ENCODE data around the gene ATP5F1B.
"Not testable (repeated sequence)": the region's sequence is repeated elsewhere in the genome, so short reads cannot be mapped to it uniquely, and the experiment has no call there.

The ATP5F1B gene

GRCh38 chr12:56645717-56646446 is at the start of gene ATP5F1B:
TSS of gene ATP5F1B (minus strand) at chr12:56645984. CDS start at chr12:56645963, 21 bp downstream.
- DNase-seq (ENCODE audit: low spot score), result peak; percentile 98

- DNase-seq (ENCODE audit: low spot score), result no peak
Observed at GRCh38 chr12:56694161-56694560, 48.4 kb upstream of the ATP5F1B start.

DNA sequence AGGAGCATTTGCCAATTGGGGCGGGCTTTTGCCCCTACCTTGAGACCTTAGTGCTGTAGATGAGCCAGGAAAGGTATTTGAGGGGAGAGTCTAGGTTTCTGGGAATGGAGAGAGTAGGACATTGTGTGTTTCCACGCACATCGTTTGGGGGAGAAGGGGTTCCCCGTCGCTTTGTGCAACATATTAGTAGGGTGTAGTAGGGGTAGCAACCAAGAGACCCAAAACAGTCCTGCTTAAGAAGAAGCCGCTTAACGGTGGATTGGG is 43.0 kb upstream of the ATP5F1B start:
- DNase-seq (ENCODE audit: low spot score), result peak; percentile 24

DNA sequence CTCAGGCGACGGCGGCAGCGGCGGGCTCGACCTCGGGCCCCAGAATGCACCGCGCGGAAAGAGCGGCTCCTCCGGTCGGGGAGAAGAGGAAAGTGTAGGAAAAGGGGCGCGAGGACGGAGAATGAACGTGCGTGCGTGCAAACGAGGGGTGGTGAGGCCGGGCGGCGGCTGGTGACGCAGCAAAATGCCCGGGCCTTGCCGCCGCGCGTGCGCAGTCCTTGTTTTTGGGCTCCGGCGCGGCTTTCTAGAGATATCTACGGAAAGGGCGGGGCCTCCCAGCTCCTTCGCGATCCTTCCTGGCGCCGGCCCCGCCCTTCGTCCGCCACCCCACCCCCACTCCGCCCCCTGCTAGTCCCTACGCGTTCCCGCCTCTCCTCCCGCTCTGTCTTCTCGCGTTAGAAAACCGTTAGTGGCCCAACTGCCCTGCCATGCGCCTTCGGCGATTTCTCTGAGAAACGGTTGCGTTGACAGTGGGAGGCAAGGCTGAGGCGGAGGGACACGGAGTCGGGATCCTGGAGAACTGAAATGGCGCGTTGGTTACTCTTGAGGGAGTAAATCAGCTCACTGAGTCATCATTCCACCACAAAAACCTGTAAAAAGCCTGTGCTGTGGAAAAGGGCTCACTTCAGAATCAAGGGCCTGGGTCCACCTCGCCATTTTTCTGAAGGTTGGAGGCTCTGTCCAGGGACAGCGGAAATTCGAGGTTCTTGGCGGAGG is 42.5 kb upstream of the ATP5F1B start, which contains the start of gene PTGES3:
TSS of gene PTGES3 (minus strand) at position 156 of the 717 bp plus-strand sequence. CDS start 285 bp downstream, outside the sequence.
- DNase-seq (ENCODE audit: low spot score), result peak; percentile 98

GRCh38 chr12:56687223-56688128 is 41.7 kb upstream of the ATP5F1B start:
- DNase-seq (ENCODE audit: low spot score), result peak; percentile 51

- no peak for DNase-seq (ENCODE audit: low spot score)
Observed at GRCh38 chr12:56684745-56685359, 39.1 kb upstream of the ATP5F1B start.

- DNase-seq (ENCODE audit: low spot score), result no peak
Observed at GRCh38 chr12:56682323-56682722, 36.5 kb upstream of the ATP5F1B start.

GRCh38 chr12:56679883-56680575 is 34.2 kb upstream of the ATP5F1B start:
- DNase-seq (ENCODE audit: low spot score), result no peak

DNA sequence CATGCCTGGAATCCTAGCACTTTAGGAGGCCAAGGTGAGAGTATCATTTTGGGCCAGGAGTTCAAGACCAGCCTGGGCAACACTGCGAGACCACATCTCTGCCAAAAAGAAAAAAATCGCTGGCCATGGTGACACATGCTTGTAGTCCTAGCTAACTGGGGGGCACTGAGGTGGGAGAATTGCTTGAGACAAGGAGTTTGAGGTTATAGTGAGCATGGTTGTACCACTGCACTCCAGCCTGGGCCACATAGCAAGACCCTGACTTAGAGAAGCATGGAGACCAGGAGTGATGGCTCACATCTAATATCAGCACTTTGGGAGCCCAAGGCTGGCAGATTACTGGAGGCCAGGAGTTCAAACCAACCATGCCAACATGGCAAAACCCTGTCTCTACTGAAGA is 33.1 kb upstream of the ATP5F1B start:
- DNase-seq (ENCODE audit: low spot score), result no peak

DNA sequence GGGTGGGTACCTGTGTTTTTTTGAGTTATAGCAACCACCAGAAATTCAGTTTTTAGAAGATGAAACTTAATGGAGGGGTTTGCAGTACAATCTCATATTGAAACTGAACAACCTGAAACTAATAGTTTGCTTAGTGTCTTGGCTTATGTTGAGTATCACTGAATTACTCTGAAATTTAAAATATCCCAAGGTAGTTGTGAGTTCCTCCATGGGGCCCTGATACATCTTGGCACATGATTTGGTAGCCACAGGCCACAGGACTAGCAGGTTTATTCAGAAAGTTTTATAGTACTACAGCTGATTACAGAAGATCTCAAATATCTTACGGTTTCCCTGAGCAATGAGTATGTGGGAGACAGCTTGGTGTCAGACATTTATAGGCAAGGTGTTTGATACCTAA is 31.9 kb upstream of the ATP5F1B start:
- DNase-seq (ENCODE audit: low spot score), result no peak

DNA sequence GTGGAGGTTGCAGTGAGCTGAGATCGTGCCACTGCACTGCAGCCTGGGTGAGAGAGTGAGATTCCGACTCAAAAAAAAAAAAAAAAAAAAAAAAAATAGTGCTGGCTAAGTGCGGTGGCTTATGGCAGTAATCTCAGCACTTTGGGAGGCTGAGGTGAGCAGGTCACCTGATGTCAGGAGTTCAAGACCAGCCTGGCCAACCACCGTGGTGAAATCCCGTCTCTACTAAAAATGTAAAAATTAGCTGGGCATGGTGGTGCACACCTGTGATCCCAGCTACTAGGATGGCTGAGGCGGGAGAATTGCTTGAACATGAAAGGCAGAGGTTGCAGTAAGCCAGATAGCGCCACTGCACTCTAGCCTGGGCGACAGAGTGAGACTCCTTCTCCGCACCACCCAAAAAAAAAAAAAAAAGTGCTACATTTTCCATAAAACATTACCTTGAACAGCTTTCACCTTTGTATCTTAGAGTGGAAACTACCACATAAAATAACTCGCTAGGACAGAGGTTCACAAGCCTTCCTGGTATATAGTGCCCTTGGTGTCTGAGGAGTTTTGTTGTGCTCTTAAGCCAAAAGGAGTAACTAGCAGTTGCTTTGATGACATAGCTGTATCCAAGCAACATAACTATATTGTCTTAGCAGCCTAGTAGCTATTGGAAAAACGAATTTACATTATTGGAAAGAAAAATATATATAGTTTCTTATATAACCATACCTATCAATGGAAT is 31.2 kb upstream of the ATP5F1B start:
- no peak for DNase-seq (ENCODE audit: low spot score)

- no peak for DNase-seq (ENCODE audit: low spot score)
Observed at GRCh38 chr12:56671608-56672007, 25.8 kb upstream of the ATP5F1B start.

GRCh38 chr12:56670836-56671235 is 25.1 kb upstream of the ATP5F1B start:
- no peak for DNase-seq (ENCODE audit: low spot score)

DNA sequence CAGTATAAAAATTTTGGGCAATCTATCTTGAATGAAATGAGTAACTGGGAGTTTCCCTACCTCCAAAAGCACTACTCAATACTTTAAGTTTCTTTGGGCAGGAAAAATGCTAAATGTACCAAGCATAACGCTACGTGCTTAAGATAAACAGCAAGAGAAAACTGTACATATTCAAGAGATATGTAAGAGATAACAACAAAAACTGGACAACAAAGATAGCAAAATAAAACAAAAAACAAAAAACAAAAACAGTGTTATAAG is 22.3 kb upstream of the ATP5F1B start:
- DNase-seq (ENCODE audit: low spot score), result no peak

GRCh38 chr12:56661979-56662638 is 16.3 kb upstream of the ATP5F1B start:
- no peak for DNase-seq (ENCODE audit: low spot score)

- DNase-seq (ENCODE audit: low spot score), result no peak
Observed at GRCh38 chr12:56661560-56661959, 15.8 kb upstream of the ATP5F1B start.

- no peak for DNase-seq (ENCODE audit: low spot score)
Observed at GRCh38 chr12:56658921-56659320, 13.1 kb upstream of the ATP5F1B start.

DNA sequence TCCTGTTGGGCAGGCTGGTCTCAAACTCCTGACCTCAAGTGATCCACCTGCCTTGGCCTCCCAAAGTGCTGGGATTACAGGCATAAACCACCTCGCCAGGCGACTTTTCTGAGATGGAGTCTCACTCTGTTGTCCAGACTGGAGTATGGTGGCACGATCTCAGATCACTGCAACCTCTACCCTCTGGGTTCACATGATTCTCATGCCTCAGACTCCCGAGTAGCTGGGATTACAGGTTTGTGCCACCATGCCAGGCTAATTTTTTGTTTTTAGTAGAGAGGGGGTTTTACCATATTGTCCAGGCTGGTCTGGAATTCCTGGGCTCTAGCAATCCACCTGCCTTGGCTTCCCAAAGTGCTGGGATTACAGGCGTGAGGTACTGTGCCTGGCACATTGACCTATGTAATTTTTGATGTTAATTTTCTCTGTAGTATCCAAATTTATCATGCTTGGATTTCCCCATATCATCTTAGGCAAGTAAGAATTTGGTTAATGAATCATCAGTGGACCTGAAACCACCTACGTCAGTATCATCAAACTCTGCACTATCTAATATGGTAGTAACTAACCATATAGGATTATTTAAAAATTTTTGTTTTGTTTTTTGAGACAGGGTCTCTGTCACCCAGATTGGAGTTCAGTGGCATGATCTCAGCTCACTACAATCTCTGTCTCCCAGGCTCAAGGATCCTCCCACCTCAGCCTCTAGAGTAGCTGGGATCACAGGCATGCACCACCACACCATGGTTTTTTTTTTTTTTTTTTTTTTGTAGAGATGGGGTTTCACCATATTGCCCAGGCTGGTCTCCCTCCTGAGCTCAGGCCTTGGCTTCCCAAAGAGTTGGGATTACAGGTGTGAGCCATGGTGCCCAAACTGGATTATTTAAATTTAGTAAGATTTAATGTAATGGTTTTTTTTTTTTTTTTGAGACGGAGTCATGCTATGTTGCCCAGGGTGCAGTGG is 11.9 kb upstream of the ATP5F1B start:
- DNase-seq (ENCODE audit: low spot score), result no peak

DNA sequence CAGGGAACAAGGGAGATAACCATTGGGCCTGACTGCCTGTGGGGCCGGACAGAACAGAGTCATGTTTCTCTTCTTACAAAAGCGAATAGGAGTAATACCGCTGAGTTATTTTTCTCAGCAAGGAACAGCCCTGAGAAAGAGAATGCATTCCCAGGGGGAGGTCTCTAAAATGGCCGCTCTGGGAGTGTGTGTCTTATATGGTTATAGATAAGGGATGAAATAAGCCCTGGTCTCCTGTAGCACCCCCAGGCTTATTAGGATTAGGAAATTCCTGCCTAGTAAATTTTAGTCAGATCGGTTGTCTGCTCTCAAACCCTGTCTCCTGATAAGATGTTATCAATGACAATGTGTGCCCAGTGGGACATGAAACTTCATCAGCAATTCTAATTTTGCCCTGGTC is 8.0 kb upstream of the ATP5F1B start:
- DNase-seq (ENCODE audit: low spot score), result not testable (repeated sequence)
